Liver (tissue), 9 donors: ENCODE data around the gene TMEM86B. TPM values are rescaled to one million over a fixed set of nuclear protein-coding genes. Genes with fewer than 3 reads are reported as not detected.

Source experiments
- DNase-seq: peaks from one replicate; pipeline ENCODE4 v3.0.0-alpha.2; 2017; ENCODE audit warnings: low spot score
- H3K27ac ChIP-seq, 2 donors: one replicate each; pipeline ENCODE4 v1.7.0; 2013; ENCODE audit warnings: inconsistent platforms in 2 of 2, low read length in 2 of 2, control low read depth in 1 of 2, low read depth in 1 of 2, mild to moderate bottlenecking in 1 of 2
- H3K27me3 ChIP-seq, 4 donors: one replicate each; pipeline versions ENCODE4 v1.6.1 to v1.7.0; 2013; ENCODE audit warnings: low read length in 3 of 4, inconsistent platforms in 1 of 4, mild to moderate bottlenecking in 1 of 4, moderate library complexity in 1 of 4; ENCODE audit not compliant: control insufficient read depth in 4 of 4, insufficient read depth in 4 of 4
- H3K36me3 ChIP-seq, 4 donors: one replicate each; pipeline versions ENCODE4 v1.6.1 to v1.7.0; 2013; ENCODE audit warnings: low read length in 3 of 4, mild to moderate bottlenecking in 3 of 4, low read depth in 1 of 4, moderate library complexity in 1 of 4; ENCODE audit not compliant: control insufficient read depth in 4 of 4, insufficient read depth in 3 of 4
- H3K4me1 ChIP-seq, 4 donors: one replicate each; pipeline versions ENCODE4 v1.6.1 to v1.7.0; 2013; ENCODE audit warnings: low read length in 3 of 4, mild to moderate bottlenecking in 3 of 4, moderate library complexity in 1 of 4; ENCODE audit not compliant: control insufficient read depth in 4 of 4, insufficient read depth in 4 of 4
- H3K4me3 ChIP-seq, 3 donors: one replicate each; pipeline versions ENCODE4 v1.6.1 to v1.7.0; 2013; ENCODE audit warnings: low read length in 3 of 3, control low read depth in 1 of 3, low read depth in 1 of 3, mild to moderate bottlenecking in 1 of 3
- H3K9ac ChIP-seq, 2 donors: one replicate each; pipeline ENCODE4 v1.7.0; 2013; ENCODE audit warnings: low read length in 2 of 2, mild to moderate bottlenecking in 2 of 2, moderate library complexity in 2 of 2, control low read depth in 1 of 2, low read depth in 1 of 2
- H3K9me3 ChIP-seq, 4 donors: one replicate each; pipeline versions ENCODE4 v1.6.1 to v1.7.0; 2013; ENCODE audit warnings: low read length in 3 of 4; ENCODE audit not compliant: control insufficient read depth in 4 of 4
- ATF3 ChIP-seq: IDR thresholded peaks from 2 replicates; pipeline ENCODE4 v1.6.1; 2016; ENCODE audit warnings: antibody characterized with exemption
- CTCF ChIP-seq: fragments of 150-350 bp; IDR thresholded peaks from 2 replicates; pipeline ENCODE4 v1.5.1; 2017; ENCODE audit warnings: improper control_type of control experiment, low read depth, low read length; ENCODE audit not compliant: missing input control
- EGR1 ChIP-seq, 2 donors: IDR thresholded peaks; 2 replicates each; pipeline ENCODE4 v1.6.1; 2016 to 2018; ENCODE audit warnings: antibody characterized with exemption in 2 of 2, low read depth in 2 of 2
- FOXA1 ChIP-seq: IDR thresholded peaks from 2 replicates; pipeline ENCODE4 v1.6.1; 2016; ENCODE audit warnings: antibody characterized with exemption
- FOXA2 ChIP-seq: IDR thresholded peaks from 2 replicates; pipeline ENCODE4 v1.6.1; 2016; ENCODE audit warnings: antibody characterized with exemption
- GABPA ChIP-seq, 2 donors: IDR thresholded peaks in 1 of 2; conservative IDR thresholded peaks in 1 of 2; 2 replicates each; pipeline ENCODE4 v1.6.1; 2016; ENCODE audit warnings: antibody characterized with exemption in 2 of 2, mild to moderate bottlenecking in 1 of 2, moderate library complexity in 1 of 2
- HNF4A ChIP-seq, 2 donors: conservative IDR thresholded peaks; 2 replicates each; pipeline ENCODE4 v1.6.1; 2016; ENCODE audit warnings: antibody characterized with exemption in 2 of 2, mild to moderate bottlenecking in 2 of 2
- HNF4G ChIP-seq: IDR thresholded peaks from 2 replicates; pipeline ENCODE4 v1.6.1; 2016; ENCODE audit warnings: antibody characterized with exemption
- JUND ChIP-seq, 2 donors: IDR thresholded peaks; 2 replicates each; pipeline ENCODE4 v1.6.1; 2016; ENCODE audit warnings: antibody characterized with exemption in 2 of 2
- MAX ChIP-seq: IDR thresholded peaks from 2 replicates; pipeline ENCODE4 v1.6.1; 2016; ENCODE audit warnings: antibody characterized with exemption
- NR2F2 ChIP-seq: IDR thresholded peaks from 2 replicates; pipeline ENCODE4 v1.6.1; 2016; ENCODE audit warnings: antibody characterized with exemption
- RAD21 ChIP-seq, 2 donors: IDR thresholded peaks; 2 replicates each; pipeline ENCODE4 v1.6.1; 2016; ENCODE audit warnings: antibody characterized with exemption in 2 of 2, mild to moderate bottlenecking in 2 of 2
- REST ChIP-seq: IDR thresholded peaks from 2 replicates; pipeline ENCODE4 v1.6.1; 2016; ENCODE audit warnings: antibody characterized with exemption, mild to moderate bottlenecking
- RXRA ChIP-seq, 2 donors: IDR thresholded peaks; 2 replicates each; pipeline ENCODE4 v1.6.1; 2017 to 2018; ENCODE audit warnings: antibody characterized with exemption in 2 of 2, mild to moderate bottlenecking in 1 of 2
- SP1 ChIP-seq: IDR thresholded peaks from 2 replicates; pipeline ENCODE4 v1.6.1; 2018; ENCODE audit warnings: antibody characterized with exemption, mild to moderate bottlenecking
- TAF1 ChIP-seq: conservative IDR thresholded peaks from 2 replicates; pipeline ENCODE4 v1.6.1; 2016; ENCODE audit warnings: antibody characterized with exemption, mild to moderate bottlenecking
- YY1 ChIP-seq: IDR thresholded peaks from 2 replicates; pipeline ENCODE4 v1.6.1; 2016; ENCODE audit warnings: antibody characterized with exemption, mild to moderate bottlenecking
- ZBTB33 ChIP-seq: IDR thresholded peaks from 2 replicates; pipeline ENCODE4 v1.6.1; 2016; ENCODE audit warnings: antibody characterized with exemption
- WGBS: extraction: QIAGEN DNeasy Blood & Tissue Kit; methylation state at CpG from one replicate; pipeline ENCODE4 v1.1.7; 2013; 5-methylcytosine and 5-hydroxymethylcytosine counted together
- polyA plus RNA-seq, 2 donors: library from polyadenylated mRNA; stranded (reverse) in 1 of 2; unstranded in 1 of 2; fragments of 200-250 nt in 1 of 2; fragments of >200 nt in 1 of 2; fragmentation: Nextera tagmentation in 1 of 2; extraction: Ambion mirVana in 1 of 2; gene quantifications; one replicate each; pipeline versions ENCODE4 v1.2.1 to v1.2.3, GENCODE V29; 2013 to 2015
- total RNA-seq, 2 donors: library from RNA; depleted of rRNA; stranded (reverse); fragments of >200 nt; gene quantifications; one replicate each; pipeline ENCODE4 v1.2.3, GENCODE V29; 2014
- donor health status: healthy.
- donor health status: healthy.
- donor health status: healthy.
- donor health status: healthy.
- donor health status: healthy.

TMEM86B gene
- total and polyA plus RNA-seq, 4 donors = 4.8 to 20.1 (median 16.6) TPM

GRCh38 chr19:55258476-55258827 lies 29.9 kb upstream of the TMEM86B start:
- TF ChIP-seq JUND (IDR thresholded peaks at IDR 0.05) (no peak), HNF4G (no peak), FOXA1 (no peak), TAF1 (no peak), REST (no peak), HNF4A (conservative IDR thresholded peaks at IDR 0.05) (no peak), GABPA (IDR thresholded peaks at IDR 0.05 in 1 of 2, conservative IDR thresholded peaks at IDR 0.05 in 1 of 2) (no peak), EGR1 (IDR thresholded peaks at IDR 0.05; ENCODE audit: low read depth in 2 of 2) (no peak), RAD21 (IDR thresholded peaks at IDR 0.05) (no peak), NR2F2 (no peak), FOXA2 (no peak), CTCF (no peak), SP1 (no peak), ZBTB33 (no peak), ATF3 (no peak), MAX (no peak), RXRA (IDR thresholded peaks at IDR 0.05) (no peak), YY1 (no peak)

More at GRCh38 chr19:55258476-55258827, 29.9 kb upstream of the TMEM86B start:
- peak; percentile 52 for DNase-seq
- Histone ChIP-seq H3K27me3 (no peaks in the 10 kb centered on the region), H3K4me1 (peaks cover 2 to 48% (median 33%) of the 10 kb centered on the region in 4 donors), H3K9me3 (no peaks in the 10 kb centered on the region), H3K36me3 (peaks cover 0 to 3% (median 0%) of the 10 kb centered on the region in 4 donors), H3K4me3 (peak overlapping the region; percentile 81 to 95 (median 91)), H3K27ac (peak overlapping the region; percentile 71 to 95), H3K9ac (peak overlapping the region; percentile 91 to 96)
- WGBS = 1% methylated on average over 53 of the region's 53 CpGs
